ENCODE results near the gene TMEM72. TPM values are rescaled to one million over a fixed set of nuclear protein-coding genes. Genes with fewer than 3 reads are reported as not detected.

TMEM72 gene
- polyA plus RNA-seq, 1 donor from 2014 or later, result 1.4 TPM

GRCh38 chr10:44937196-44938005 is 26.3 kb downstream of the TMEM72 start:
- no peaks in the 10 kb centered on the region for H3K79me2 ChIP-seq (replicated peaks; ENCODE audit: insufficient read depth, low read length)
- no peaks in the 10 kb centered on the region for H4K20me1 ChIP-seq (ENCODE audit: insufficient read depth)
- H3K36me3 ChIP-seq (ENCODE audit: insufficient read depth, low read length), result no peaks in the 10 kb centered on the region
- H3K4me2 ChIP-seq (ENCODE audit: low read length), result no peak overlapping the region
- H3K27me3 ChIP-seq (ENCODE audit: insufficient read depth, low read depth, low read length), result no peaks in the 10 kb centered on the region
- no peaks in the 10 kb centered on the region for H3K9me3 ChIP-seq (ENCODE audit: low read length)
- no peak overlapping the region for H2AFZ ChIP-seq (ENCODE audit: low read depth, low read length)
- H3K9me2 ChIP-seq (ENCODE audit: insufficient read depth, low read length), result no peaks in the 10 kb centered on the region
- no peak for TF ChIP-seq EZH2 (IDR thresholded peaks at IDR 0.05; ENCODE audit: borderline replicate concordance, insufficient read depth, low read length, poor library complexity, severe bottlenecking)
- no peak for TF ChIP-seq POLR2AphosphoS5 (IDR thresholded peaks at IDR 0.05)
- TF ChIP-seq MXI1 (conservative IDR thresholded peaks at IDR 0.05; ENCODE audit: poor library complexity, severe bottlenecking), result no peak
- TF ChIP-seq CTCF (IDR thresholded peaks at IDR 0.05; ENCODE audit: poor library complexity, severe bottlenecking), result no peak
- TF ChIP-seq SMC3 (conservative IDR thresholded peaks at IDR 0.05; ENCODE audit: poor library complexity), result no peak
- no peak for TF ChIP-seq EP300 (conservative IDR thresholded peaks at IDR 0.05; ENCODE audit: poor library complexity, severe bottlenecking)
- TF ChIP-seq RAD21 (conservative IDR thresholded peaks at IDR 0.05), result no peak
- TF ChIP-seq TAF1 (IDR thresholded peaks at IDR 0.05; ENCODE audit: low read depth), result no peak
- TF ChIP-seq, protein P1, sequence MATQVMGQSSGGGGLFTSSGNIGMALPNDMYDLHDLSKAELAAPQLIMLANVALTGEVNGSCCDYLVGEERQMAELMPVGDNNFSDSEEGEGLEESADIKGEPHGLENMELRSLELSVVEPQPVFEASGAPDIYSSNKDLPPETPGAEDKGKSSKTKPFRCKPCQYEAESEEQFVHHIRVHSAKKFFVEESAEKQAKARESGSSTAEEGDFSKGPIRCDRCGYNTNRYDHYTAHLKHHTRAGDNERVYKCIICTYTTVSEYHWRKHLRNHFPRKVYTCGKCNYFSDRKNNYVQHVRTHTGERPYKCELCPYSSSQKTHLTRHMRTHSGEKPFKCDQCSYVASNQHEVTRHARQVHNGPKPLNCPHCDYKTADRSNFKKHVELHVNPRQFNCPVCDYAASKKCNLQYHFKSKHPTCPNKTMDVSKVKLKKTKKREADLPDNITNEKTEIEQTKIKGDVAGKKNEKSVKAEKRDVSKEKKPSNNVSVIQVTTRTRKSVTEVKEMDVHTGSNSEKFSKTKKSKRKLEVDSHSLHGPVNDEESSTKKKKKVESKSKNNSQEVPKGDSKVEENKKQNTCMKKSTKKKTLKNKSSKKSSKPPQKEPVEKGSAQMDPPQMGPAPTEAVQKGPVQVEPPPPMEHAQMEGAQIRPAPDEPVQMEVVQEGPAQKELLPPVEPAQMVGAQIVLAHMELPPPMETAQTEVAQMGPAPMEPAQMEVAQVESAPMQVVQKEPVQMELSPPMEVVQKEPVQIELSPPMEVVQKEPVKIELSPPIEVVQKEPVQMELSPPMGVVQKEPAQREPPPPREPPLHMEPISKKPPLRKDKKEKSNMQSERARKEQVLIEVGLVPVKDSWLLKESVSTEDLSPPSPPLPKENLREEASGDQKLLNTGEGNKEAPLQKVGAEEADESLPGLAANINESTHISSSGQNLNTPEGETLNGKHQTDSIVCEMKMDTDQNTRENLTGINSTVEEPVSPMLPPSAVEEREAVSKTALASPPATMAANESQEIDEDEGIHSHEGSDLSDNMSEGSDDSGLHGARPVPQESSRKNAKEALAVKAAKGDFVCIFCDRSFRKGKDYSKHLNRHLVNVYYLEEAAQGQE (IDR thresholded peaks at IDR 0.05; ENCODE audit: borderline replicate concordance), result no peak
- no peaks in the 10 kb centered on the region for H3F3A ChIP-seq (ENCODE audit: insufficient read depth, low read length, poor library complexity, severe bottlenecking)
- H3K4me3 ChIP-seq (ENCODE audit: low read length), result no peak overlapping the region
- no peak overlapping the region for H3K27ac ChIP-seq (ENCODE audit: low read length)
- no peak overlapping the region for H3K9ac ChIP-seq (ENCODE audit: low read length)

- H3K79me2 ChIP-seq (replicated peaks; ENCODE audit: insufficient read depth, low read length), result no peaks in the 10 kb centered on the region
- no peak overlapping the region for H2AFZ ChIP-seq (ENCODE audit: low read depth, low read length)
- H3K9me2 ChIP-seq (ENCODE audit: insufficient read depth, low read length), result no peaks in the 10 kb centered on the region
- H3K27ac ChIP-seq (ENCODE audit: low read length), result no peak overlapping the region
- H3K4me3 ChIP-seq (ENCODE audit: low read length), result no peak overlapping the region
- TF ChIP-seq, protein P1 (IDR thresholded peaks at IDR 0.05; ENCODE audit: borderline replicate concordance), result no peak
- TF ChIP-seq RAD21 (conservative IDR thresholded peaks at IDR 0.05), result no peak
- no peak for TF ChIP-seq EP300 (conservative IDR thresholded peaks at IDR 0.05; ENCODE audit: poor library complexity, severe bottlenecking)
- TF ChIP-seq POLR2AphosphoS5 (IDR thresholded peaks at IDR 0.05), result no peak
- no peaks in the 10 kb centered on the region for H3K9me3 ChIP-seq (ENCODE audit: low read length)
- H3F3A ChIP-seq (ENCODE audit: insufficient read depth, low read length, poor library complexity, severe bottlenecking), result no peaks in the 10 kb centered on the region
- H3K4me2 ChIP-seq (ENCODE audit: low read length), result no peak overlapping the region
- no peaks in the 10 kb centered on the region for H3K27me3 ChIP-seq (ENCODE audit: insufficient read depth, low read depth, low read length)
- H3K9ac ChIP-seq (ENCODE audit: low read length), result no peak overlapping the region
- no peaks in the 10 kb centered on the region for H4K20me1 ChIP-seq (ENCODE audit: insufficient read depth)
- no peaks in the 10 kb centered on the region for H3K36me3 ChIP-seq (ENCODE audit: insufficient read depth, low read length)
These were observed 27.8 kb downstream of the TMEM72 start for GRCh38 chr10:44938956-44939355.

Data from neural cell (in vitro differentiated cells).